ENCODE data around the gene KRTAP9-2.
"Not testable (repeated sequence)": the region's sequence is repeated elsewhere in the genome, so short reads cannot be mapped to it uniquely, and the experiment has no call there.

The KRTAP9-2 gene

GRCh38 chr17:41271858-41272257, 45.4 kb downstream of the KRTAP9-2 start:
- TF ChIP-seq CTCF (IDR thresholded peaks at IDR 0.05; ENCODE audit: low read depth, low read length) = no peak
- H3K9me3 ChIP-seq = no peaks in the 10 kb centered on the region
- H3K36me3 ChIP-seq = no peaks in the 10 kb centered on the region
- no peak overlapping the region for H3K4me3 ChIP-seq (ENCODE audit: low read depth, low read length)
- no peak for DNase-seq
- peaks cover 7% of the 10 kb centered on the region for H3K27me3 ChIP-seq
- H3K4me1 ChIP-seq = no peaks in the 10 kb centered on the region

- H3K27me3 ChIP-seq = not testable (repeated sequence)
Measured at GRCh38 chr17:41275648-41276190, 49.3 kb downstream of the KRTAP9-2 start, which contains the start of gene KRTAP9-7. Gene KRTAP9-7 (plus strand): TSS chr17:41275698. CDS start chr17:41275698, 0 bp downstream.

More at GRCh38 chr17:41275648-41276190, 49.3 kb downstream of the KRTAP9-2 start, which contains the start of gene KRTAP9-7:
- not testable (repeated sequence) for H3K4me3 ChIP-seq (ENCODE audit: low read depth, low read length); H3K4me1 ChIP-seq; H3K9me3 ChIP-seq; DNase-seq; H3K36me3 ChIP-seq

All from BE2C (cell line).